ENCODE measurements around the gene NGRN.
"Not testable (repeated sequence)": the region's sequence is repeated elsewhere in the genome, so short reads cannot be mapped to it uniquely, and the experiment has no call there.

DNA sequence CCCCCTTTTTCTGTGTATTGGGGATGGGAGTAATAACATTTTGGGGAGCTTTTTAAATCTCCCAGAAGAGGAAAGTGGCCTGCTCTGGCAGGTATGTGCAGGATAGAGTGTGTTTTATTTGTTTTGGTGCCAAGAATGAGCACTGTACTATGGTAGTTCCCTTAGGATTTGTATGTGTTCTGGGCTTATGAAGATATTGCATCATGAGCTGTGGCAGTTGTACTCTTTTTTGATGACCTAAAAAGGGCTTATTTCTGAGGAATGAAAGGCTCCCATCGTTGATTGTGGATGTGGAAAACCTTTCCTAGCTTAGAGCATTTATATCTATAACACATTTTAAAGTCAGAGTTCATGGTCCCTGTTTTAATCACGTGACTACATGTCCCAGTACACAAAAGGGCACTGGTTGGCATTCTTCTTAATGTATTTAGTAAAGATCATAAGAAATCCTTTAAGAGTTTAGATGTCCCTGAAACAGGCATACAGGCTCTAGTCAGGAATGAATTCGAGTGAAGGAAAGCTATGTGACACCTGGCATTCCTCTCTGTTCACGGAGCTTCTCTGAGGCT lies 30.9 kb downstream of the NGRN start:
- TF ChIP-seq, protein P1, sequence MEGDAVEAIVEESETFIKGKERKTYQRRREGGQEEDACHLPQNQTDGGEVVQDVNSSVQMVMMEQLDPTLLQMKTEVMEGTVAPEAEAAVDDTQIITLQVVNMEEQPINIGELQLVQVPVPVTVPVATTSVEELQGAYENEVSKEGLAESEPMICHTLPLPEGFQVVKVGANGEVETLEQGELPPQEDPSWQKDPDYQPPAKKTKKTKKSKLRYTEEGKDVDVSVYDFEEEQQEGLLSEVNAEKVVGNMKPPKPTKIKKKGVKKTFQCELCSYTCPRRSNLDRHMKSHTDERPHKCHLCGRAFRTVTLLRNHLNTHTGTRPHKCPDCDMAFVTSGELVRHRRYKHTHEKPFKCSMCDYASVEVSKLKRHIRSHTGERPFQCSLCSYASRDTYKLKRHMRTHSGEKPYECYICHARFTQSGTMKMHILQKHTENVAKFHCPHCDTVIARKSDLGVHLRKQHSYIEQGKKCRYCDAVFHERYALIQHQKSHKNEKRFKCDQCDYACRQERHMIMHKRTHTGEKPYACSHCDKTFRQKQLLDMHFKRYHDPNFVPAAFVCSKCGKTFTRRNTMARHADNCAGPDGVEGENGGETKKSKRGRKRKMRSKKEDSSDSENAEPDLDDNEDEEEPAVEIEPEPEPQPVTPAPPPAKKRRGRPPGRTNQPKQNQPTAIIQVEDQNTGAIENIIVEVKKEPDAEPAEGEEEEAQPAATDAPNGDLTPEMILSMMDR (conservative IDR thresholded peaks at IDR 0.05; ENCODE audit: low read depth, low read length), result not testable (repeated sequence)
- TF ChIP-seq EZH2 (IDR thresholded peaks at IDR 0.05; ENCODE audit: borderline replicate concordance, low read depth, low read length, poor library complexity, severe bottlenecking), result not testable (repeated sequence)

Data from A673 (cell line).